Nephron (organoid): Measurements from ENCODE around the gene HS6ST1.

Experiments
- H3K27ac Mint-ChIP-seq, 3 experiments: 2 replicates each; pipeline ENCODE4 v1.8.0; 2020; ENCODE audit warnings: mixed read lengths in 3 of 3, mild to moderate bottlenecking in 2 of 3, moderate library complexity in 1 of 3
- H3K27me3 Mint-ChIP-seq: 2 replicates; pipeline ENCODE4 v1.8.0; 2021; ENCODE audit warnings: low read depth, mild to moderate bottlenecking, moderate library complexity, mixed read lengths
- H3K36me3 Mint-ChIP-seq: 2 replicates; pipeline ENCODE4 v1.8.0; 2020; ENCODE audit warnings: low read depth, mixed read lengths
- H3K4me1 Mint-ChIP-seq: 2 replicates; pipeline ENCODE4 v1.8.0; 2020; ENCODE audit warnings: mixed read lengths
- H3K4me3 Mint-ChIP-seq, 3 experiments: 2 replicates each; pipeline ENCODE4 v1.8.0; 2020; ENCODE audit warnings: mild to moderate bottlenecking in 3 of 3, mixed read lengths in 3 of 3, moderate library complexity in 2 of 3
- H3K9me3 Mint-ChIP-seq: 2 replicates; pipeline ENCODE4 v1.8.0; 2020; ENCODE audit warnings: mixed read lengths
- CTCF ChIP-seq, 3 experiments: fragments of 200-600 bp; sonication (generic); IDR thresholded peaks; one replicate each; pipeline ENCODE4 v1.5.0; 2021; ENCODE audit warnings: antibody characterized with exemption in 3 of 3; ENCODE audit not compliant: unreplicated experiment in 3 of 3

The HS6ST1 gene

GRCh38 chr2:128235581-128235980 lies 83.1 kb downstream of the HS6ST1 start:
- Mint-ChIP-seq H3K9me3 (no peaks in the 10 kb centered on the region), H3K4me1 (no peaks in the 10 kb centered on the region), H3K36me3 (no peaks in the 10 kb centered on the region), H3K27me3 (peaks cover 27% of the 10 kb centered on the region), H3K27ac (no peak overlapping the region), H3K4me3 (no peak overlapping the region)
- no peak for TF ChIP-seq CTCF (IDR thresholded peaks at IDR 0.05; ENCODE audit: unreplicated experiment in 3 of 3)

GRCh38 chr2:128234613-128235012 lies 84.1 kb downstream of the HS6ST1 start:
- Mint-ChIP-seq H3K4me3 (peak overlapping the region in 2 of 3 experiments; percentile 28 to 29), H3K27me3 (peaks cover 28% of the 10 kb centered on the region), H3K9me3 (no peaks in the 10 kb centered on the region), H3K36me3 (no peaks in the 10 kb centered on the region), H3K27ac (no peak overlapping the region), H3K4me1 (no peaks in the 10 kb centered on the region)
- no peak for TF ChIP-seq CTCF (IDR thresholded peaks at IDR 0.05; ENCODE audit: unreplicated experiment in 3 of 3)

GRCh38 chr2:128233790-128234395 lies 84.8 kb downstream of the HS6ST1 start:
- Mint-ChIP-seq H3K27ac (no peak overlapping the region), H3K36me3 (no peaks in the 10 kb centered on the region), H3K4me1 (no peaks in the 10 kb centered on the region), H3K9me3 (no peaks in the 10 kb centered on the region), H3K4me3 (peak overlapping the region; percentile 83 to 92 (median 88)), H3K27me3 (peaks cover 28% of the 10 kb centered on the region)
- TF ChIP-seq CTCF (IDR thresholded peaks at IDR 0.05; ENCODE audit: unreplicated experiment in 3 of 3) = peak in 1 of 3 experiments; percentile 42

- peak; percentile 88 to 92 (median 90) for TF ChIP-seq CTCF (IDR thresholded peaks at IDR 0.05; ENCODE audit: unreplicated experiment in 3 of 3)
- H3K9me3 Mint-ChIP-seq = no peaks in the 10 kb centered on the region
- H3K4me3 Mint-ChIP-seq = peak overlapping the region; percentile 83 to 92 (median 88)
- no peaks in the 10 kb centered on the region for H3K36me3 Mint-ChIP-seq
- H3K27me3 Mint-ChIP-seq = peaks cover 28% of the 10 kb centered on the region
- H3K27ac Mint-ChIP-seq = no peak overlapping the region
- H3K4me1 Mint-ChIP-seq = no peaks in the 10 kb centered on the region
These were observed 85.5 kb downstream of the HS6ST1 start for GRCh38 chr2:128232965-128233789.

- peaks cover 2% of the 10 kb centered on the region for H3K9me3 Mint-ChIP-seq
- TF ChIP-seq CTCF (IDR thresholded peaks at IDR 0.05; ENCODE audit: unreplicated experiment in 3 of 3) = no peak
- no peaks in the 10 kb centered on the region for H3K4me1 Mint-ChIP-seq
- H3K4me3 Mint-ChIP-seq = no peak overlapping the region
- H3K27ac Mint-ChIP-seq = no peak overlapping the region
- peaks cover 25% of the 10 kb centered on the region for H3K27me3 Mint-ChIP-seq
- H3K36me3 Mint-ChIP-seq = no peaks in the 10 kb centered on the region
These were observed 89.8 kb downstream of the HS6ST1 start for GRCh38 chr2:128228894-128229293.
